K562 (cell line): Measurements from ENCODE around the gene ABCG1. TPM values are rescaled to one million over a fixed set of nuclear protein-coding genes. Genes with fewer than 3 reads are reported as not detected.

Experiments used
- ATAC-seq: fragments of 200-7000 bp; cut with Tn5 transposase; 3 replicates; pipeline ENCODE4 v1.9.1; 2020; ENCODE audit warnings: moderate library complexity
- BruUV-seq: library from RNA; stranded (reverse); fragments of 400-500 nt; replicated peaks from 2 replicates; lab custom pipeline; 2021; lab: Mats Ljungman, UMichigan
- CTCF ChIA-PET: fragments of 300-600 bp; formaldehyde crosslinking; extraction: SDS; loops from one replicate; lab custom pipeline; 2021; ENCODE audit warnings: low intra/inter-chr PET ratio; lab: Yijun Ruan, JAX
- POLR2A ChIA-PET: fragments of 300-600, 350-650 bp; sonication (Branson Sonifier 250); formaldehyde crosslinking; extraction: SDS; loops from one replicate; lab custom pipeline; 2021; ENCODE audit warnings: antibody characterized with exemption, inconsistent platforms; lab: Yijun Ruan, JAX
- DNase-seq, 4 experiments: peaks; one replicate each; pipeline versions ENCODE4 v3.0.0 to v3.0.0-alpha.2; 2011 to 2018; ENCODE audit warnings: low spot score in 3 of 4, mixed read lengths in 3 of 4; ENCODE audit errors: extremely low read depth in 1 of 4
- FAIRE-seq: peaks from 2 replicates; lab custom pipeline; 2011; peaks lifted over from hg19 to GRCh38; lab: Jason Lieb, UNC
- H2AFZ ChIP-seq: 2 replicates; pipeline ENCODE4 v1.6.0; 2011; ENCODE audit warnings: low read depth, low read length, control low read depth, inconsistent platforms
- H3K27ac ChIP-seq: fragments of 200-600 bp; 3 replicates; pipeline ENCODE4 v1.8.0; 2011; ENCODE audit warnings: low read depth, mild to moderate bottlenecking, control low read depth, inconsistent platforms, low read length, moderate library complexity, mixed read lengths; ENCODE audit errors: extremely low read depth
- H3K27me3 ChIP-seq, 2 experiments: fragments of 300-600 bp in 1 of 2; 2 replicates in 1 of 2; 3 replicates in 1 of 2; pipeline versions ENCODE4 v1.6.0 to v1.8.0; 2011; ENCODE audit warnings: inconsistent platforms in 2 of 2, low read length in 2 of 2, mild to moderate bottlenecking in 1 of 2, mixed read lengths in 1 of 2, moderate library complexity in 1 of 2; ENCODE audit not compliant: control insufficient read depth in 2 of 2, insufficient read depth in 2 of 2
- H3K36me3 ChIP-seq: fragments of 300-600 bp; 3 replicates; pipeline ENCODE4 v1.8.0; 2011; ENCODE audit warnings: mild to moderate bottlenecking, low read length, inconsistent platforms; ENCODE audit not compliant: control insufficient read depth, insufficient read depth
- H3K4me1 ChIP-seq, 2 experiments: fragments of 200-600 bp in 1 of 2; replicated peaks in 1 of 2; 2 replicates in 1 of 2; 3 replicates in 1 of 2; pipeline versions ENCODE4 v1.5.1 to v1.8.0; 2011; ENCODE audit warnings: inconsistent platforms in 2 of 2, low read length in 2 of 2, mild to moderate bottlenecking in 1 of 2, mixed read lengths in 1 of 2, moderate library complexity in 1 of 2; ENCODE audit not compliant: control insufficient read depth in 2 of 2, insufficient read depth in 2 of 2
- H3K4me2 ChIP-seq: 2 replicates; pipeline ENCODE4 v1.6.1; 2011; ENCODE audit warnings: low read length, control low read depth, inconsistent platforms, mixed read lengths; ENCODE audit not compliant: insufficient read depth
- H3K4me3 ChIP-seq: fragments of 200-600 bp; sonication (generic), shearing (Covaris generic); 2 replicates; pipeline ENCODE4 v1.5.1; 2016; ENCODE audit warnings: control low read depth, inconsistent platforms
- H3K79me2 ChIP-seq: fragments of 200-600 bp; 3 replicates; pipeline ENCODE4 v1.8.0; 2011; ENCODE audit warnings: low read length, inconsistent platforms; ENCODE audit not compliant: control insufficient read depth, insufficient read depth
- H3K9ac ChIP-seq, 2 experiments: 2 replicates each; pipeline versions ENCODE4 v1.6.0 to v1.6.1; 2011; ENCODE audit warnings: low read depth in 2 of 2, low read length in 2 of 2, control low read depth in 1 of 2, inconsistent platforms in 1 of 2, mild to moderate bottlenecking in 1 of 2, mixed read lengths in 1 of 2; ENCODE audit not compliant: insufficient read depth in 1 of 2
- H3K9me1 ChIP-seq: one replicate; pipeline ENCODE4 v1.6.0; 2011; ENCODE audit warnings: inconsistent platforms, mild to moderate bottlenecking, low read length, moderate library complexity; ENCODE audit not compliant: control insufficient read depth, insufficient read depth
- H3K9me3 ChIP-seq: replicated peaks from 2 replicates; pipeline ENCODE4 v1.5.1; 2011; ENCODE audit warnings: low read depth, low read length, inconsistent platforms; ENCODE audit not compliant: control insufficient read depth, insufficient read depth
- H4K20me1 ChIP-seq: replicated peaks from 2 replicates; pipeline ENCODE4 v1.6.1; 2011; ENCODE audit warnings: low read length, inconsistent platforms, mixed read lengths; ENCODE audit not compliant: control insufficient read depth, insufficient read depth
- BRD9 ChIP-seq: fragments of 450-650 bp; IDR thresholded peaks from 2 replicates; pipeline ENCODE4 v1.6.1; 2018; ENCODE audit warnings: low read depth; ENCODE audit not compliant: partially characterized antibody
- GTF2A2 ChIP-seq: IDR thresholded peaks from 2 replicates; pipeline ENCODE4 v1.6.1; 2016; ENCODE audit warnings: mild to moderate bottlenecking, missing genetic modification characterization, missing compliant biosample characterization
- GTF2E2 ChIP-seq: fragments of 200-800 bp; sonication (Bioruptor generic); IDR thresholded peaks from 2 replicates; pipeline ENCODE4 v1.6.1; 2016; ENCODE audit warnings: missing genetic modification characterization, missing compliant biosample characterization
- HDAC1 ChIP-seq, 2 experiments: fragments of 450-650 bp; IDR thresholded peaks; 2 replicates each; pipeline ENCODE4 v1.6.1; 2016 to 2017; ENCODE audit warnings: inconsistent platforms in 1 of 2, mild to moderate bottlenecking in 1 of 2, moderate library complexity in 1 of 2
- HNRNPH1 ChIP-seq: fragments of 200-400 bp; formaldehyde crosslinking; optimal IDR thresholded peaks from 2 replicates; pipeline ENCODE3; 2017; ENCODE audit warnings: low read depth, mild to moderate bottlenecking, low read length, moderate library complexity
- HNRNPLL ChIP-seq: fragments of 200-400 bp; formaldehyde crosslinking; IDR thresholded peaks from 2 replicates; pipeline ENCODE4 v1.6.1; 2017; ENCODE audit warnings: low read length, low read depth, mild to moderate bottlenecking; ENCODE audit not compliant: poor library complexity, severe bottlenecking
- MEIS2 ChIP-seq: fragments of 450-650 bp; IDR thresholded peaks from 2 replicates; pipeline ENCODE4 v1.6.1; 2014; ENCODE audit warnings: mild to moderate bottlenecking; ENCODE audit not compliant: partially characterized antibody
- MLLT1 ChIP-seq, 2 experiments: fragments of 450-650 bp; IDR thresholded peaks; 2 replicates each; pipeline ENCODE4 v1.6.1; 2016
- TAL1 ChIP-seq: fragments of 450-650 bp; IDR thresholded peaks from 2 replicates; pipeline ENCODE4 v1.6.1; 2016; ENCODE audit warnings: mild to moderate bottlenecking
- THRAP3 ChIP-seq: fragments of 450-650 bp; IDR thresholded peaks from 2 replicates; pipeline ENCODE4 v1.6.1; 2016; ENCODE audit warnings: mild to moderate bottlenecking, inconsistent platforms, borderline replicate concordance
- THRB ChIP-seq: fragments of 450-650 bp; formaldehyde crosslinking; conservative IDR thresholded peaks from 2 replicates; pipeline ENCODE4 v1.4.0; 2022; ENCODE audit warnings: mild to moderate bottlenecking, missing genetic modification characterization
- ZKSCAN8 ChIP-seq: fragments of 200-800 bp; sonication (Bioruptor generic); IDR thresholded peaks from 2 replicates; pipeline ENCODE4 v1.6.1; 2016; ENCODE audit warnings: missing genetic modification characterization, missing compliant biosample characterization
- WGBS: fragments of 100-300 bp; shearing (Covaris generic); methylation state at CpG from one replicate; pipeline ENCODE4 v1.1.6; 2016; ENCODE audit warnings: low coverage, mixed read lengths; ENCODE audit not compliant: insufficient coverage; ENCODE audit errors: missing lambda C conversion rate; 5-methylcytosine and 5-hydroxymethylcytosine counted together
- in situ Hi-C: fragments of 300-500 bp; cut with MboI; formaldehyde crosslinking; loops from 4 replicates; pipeline ENCODE4 v1.15.0; 2018; ENCODE audit warnings: inconsistent platforms, mixed read lengths
- intact Hi-C: fragments of 100-400 bp; cut with micrococcal nuclease; formaldehyde crosslinking; loops from 2 replicates; pipeline ENCODE4 v1.14.2; 2022
- polyA plus RNA-seq, 8 experiments: library from polyadenylated mRNA; depleted of rRNA in 4 of 8; stranded (reverse) in 5 of 8; unstranded in 3 of 8; fragments of >200 nt; fragmentation: Nextera tagmentation in 2 of 8; fragmentation: Illumina TruSeq in 1 of 8; extraction: Ambion mirVana in 2 of 8; extraction: Trizol in 1 of 8; gene quantifications; 2 replicates each; pipeline versions ENCODE4 v1.2.1 to v1.2.3, GENCODE V29; 2011 to 2014; ENCODE audit warnings: inconsistent platforms in 1 of 8, missing spikeins in 1 of 8
- total RNA-seq, 7 experiments: library from RNA; depleted of rRNA in 6 of 7; stranded (reverse); fragments of >200 nt in 6 of 7; fragmentation: Illumina TruSeq in 2 of 7; extraction: Trizol in 2 of 7; gene quantifications; 2 replicates each; pipeline versions ENCODE4 v1.2.1 to v1.2.3, GENCODE V29; 2011 to 2021; ENCODE audit warnings: low replicate concordance in 1 of 7

ABCG1 gene
- total and polyA plus RNA-seq, 9 of the 15 experiments (the other 6 are each of a cell fraction or from before 2014, with no cell fraction given), result 0.04 to 0.09 TPM; not detected in 7

DNA sequence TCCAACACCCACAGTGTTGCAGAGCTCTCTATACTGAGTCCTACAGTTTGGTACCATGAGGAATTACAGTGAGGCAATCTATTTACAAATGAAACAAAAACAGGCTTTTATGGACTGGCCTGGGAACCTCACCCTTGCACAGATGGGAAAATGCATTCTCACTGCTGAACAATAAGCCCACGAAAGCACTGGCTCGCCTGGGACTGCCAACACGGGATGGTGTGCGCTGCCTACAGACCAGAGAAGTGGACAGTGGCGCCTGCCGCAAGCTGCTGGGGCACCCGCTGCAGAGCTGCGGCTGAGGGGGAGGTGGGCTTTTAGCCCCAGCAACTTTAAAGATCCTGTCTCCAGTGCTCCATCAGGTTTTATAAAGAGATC is 28.5 kb upstream of the ABCG1 start:
- ChIA-PET POLR2A (interaction anchor here (0.6 kb wide), 1 partner anchor 480 kb away, joined by 3 read pairs; no protein-coding TSS in a partner anchor), CTCF (no interaction called here)
- in situ Hi-C loops, result no loop called here
- Histone ChIP-seq H3K9me1 (no peaks in the 10 kb centered on the region), H3K79me2 (no peaks in the 10 kb centered on the region), H3K4me1 (no peaks in the 10 kb centered on the region), H3K27ac (no peak overlapping the region), H3K36me3 (no peaks in the 10 kb centered on the region), H3K4me2 (no peak overlapping the region), H3K4me3 (no peak overlapping the region), H4K20me1 (no peaks in the 10 kb centered on the region), H3K27me3 (peaks cover 25 to 52% of the 10 kb centered on the region in 2 experiments; a peak in 4 of 5 replicates), H3K9me3 (no peaks in the 10 kb centered on the region), H2AFZ (no peak overlapping the region), H3K9ac (no peak overlapping the region)
- BruUV-seq, result no TSS peak
- TF ChIP-seq HDAC1 (IDR thresholded peaks at IDR 0.05), result no peak
- no peak for TF ChIP-seq BRD9
- no peak for FAIRE-seq
- no peak for DNase-seq
- intact Hi-C loops, result no loop called here
- 4% methylated on average over 8 of the region's 8 CpGs for WGBS
- no peak for ATAC-seq

DNA sequence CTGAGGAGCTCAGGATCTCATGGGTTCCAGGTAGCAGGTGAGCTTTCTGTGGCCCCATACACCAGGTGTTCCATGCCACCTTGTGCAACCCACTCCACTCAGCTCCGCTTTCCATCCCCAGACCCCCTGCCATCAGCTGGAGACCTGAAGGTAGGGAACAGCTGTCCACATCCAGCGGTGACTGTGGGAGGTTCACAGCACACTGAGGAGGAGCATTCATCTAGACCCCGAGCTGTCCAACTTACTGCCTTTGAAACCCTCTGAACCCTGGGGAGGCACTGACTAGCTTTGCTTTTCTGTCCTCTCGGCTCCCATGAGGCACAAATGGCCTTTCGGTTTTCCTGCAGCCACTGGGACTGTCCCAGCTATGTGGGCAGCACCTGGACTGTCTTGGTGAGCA is 27.9 kb upstream of the ABCG1 start:
- in situ Hi-C loops, result no loop called here
- Histone ChIP-seq H3K79me2 (no peaks in the 10 kb centered on the region), H3K9me1 (no peaks in the 10 kb centered on the region), H3K4me2 (no peak overlapping the region), H4K20me1 (no peaks in the 10 kb centered on the region), H3K4me1 (no peaks in the 10 kb centered on the region), H3K9me3 (no peaks in the 10 kb centered on the region), H3K9ac (no peak overlapping the region), H3K4me3 (no peak overlapping the region), H3K27ac (no peak overlapping the region), H3K27me3 (peaks cover 25 to 54% of the 10 kb centered on the region in 2 experiments; a peak in 4 of 5 replicates), H3K36me3 (no peaks in the 10 kb centered on the region), H2AFZ (no peak overlapping the region)
- WGBS, result 0% methylated on average over 5 of the region's 5 CpGs
- ChIA-PET CTCF (no interaction called here), POLR2A (no interaction called here)
- BruUV-seq, result no TSS peak
- TF ChIP-seq THRAP3 (no peak), TAL1 (no peak), HNRNPLL (no peak), HNRNPH1 (no peak), THRB (no peak), MEIS2 (no peak), MLLT1 (IDR thresholded peaks at IDR 0.05) (no peak), GTF2A2 (no peak), ZKSCAN8 (CRISPR knock-in tag) (no peak), GTF2E2 (tag) (no peak)
- ATAC-seq, result no peak
- FAIRE-seq, result no peak
- intact Hi-C loops, result no loop called here
- no peak for DNase-seq
